VCaP (cell line): Measurements from ENCODE around the gene FLOT2.

Experiments used
- H3K27ac ChIP-seq: fragments of 450-650 bp; 2 replicates; pipeline ENCODE4 v1.5.1; 2017
- CTCF ChIP-seq: fragments of 450-650 bp; conservative IDR thresholded peaks from 2 replicates; pipeline ENCODE4 v1.5.1; 2017; ENCODE audit warnings: mild to moderate bottlenecking, moderate library complexity

Gene FLOT2

GRCh38 chr17:28907709-28908475 is 10.4 kb upstream of the FLOT2 start:
- peak overlapping the region; percentile 17 for H3K27ac ChIP-seq
- no peak for TF ChIP-seq CTCF

- 0 out of 2 replicates have a peak overlapping the region, but pooled peaks have one; percentile 2 for H3K27ac ChIP-seq
- no peak for TF ChIP-seq CTCF
These were observed 9.3 kb upstream of the FLOT2 start for GRCh38 chr17:28906706-28907438.

DNA sequence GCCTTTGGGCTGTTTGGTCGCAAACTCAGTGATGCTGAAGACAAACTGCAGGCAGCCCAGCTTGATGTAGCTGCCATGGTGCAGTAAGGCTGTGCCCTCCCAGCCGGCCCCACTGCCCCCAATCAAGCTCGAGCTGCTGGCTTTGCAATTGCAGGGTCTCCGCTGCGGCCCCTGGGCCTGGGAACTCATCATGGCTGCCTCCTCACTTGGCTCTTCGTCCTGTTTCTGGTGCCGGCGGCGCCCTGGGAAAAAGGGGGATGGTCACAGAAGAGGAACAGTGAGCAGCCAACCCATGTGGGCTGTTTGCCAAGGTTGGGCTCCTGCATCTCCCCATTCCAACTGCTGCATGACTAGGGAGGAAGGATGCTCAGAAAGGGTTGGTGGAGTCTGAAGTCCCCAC is 8.7 kb upstream of the FLOT2 start:
- 0 out of 2 replicates have a peak overlapping the region, but pooled peaks have one; percentile 2 for H3K27ac ChIP-seq
- no peak for TF ChIP-seq CTCF

- TF ChIP-seq CTCF: no peak
- peak overlapping the region; percentile 98 for H3K27ac ChIP-seq
These were observed 7.3 kb upstream of the FLOT2 start for GRCh38 chr17:28904800-28905199.

GRCh38 chr17:28903546-28903841 is 6.0 kb upstream of the FLOT2 start:
- H3K27ac ChIP-seq: peak overlapping the region; percentile 98

- peak; percentile 100 for TF ChIP-seq CTCF
- peak within 1 kb of the TSS; percentile 98 for H3K27ac ChIP-seq
These were observed 5.4 kb upstream of the FLOT2 start, which contains the start of gene DHRS13 for GRCh38 chr17:28902819-28903545. Gene DHRS13 (minus strand): TSS chr17:28903079. CDS start chr17:28902944, 135 bp downstream.

DNA sequence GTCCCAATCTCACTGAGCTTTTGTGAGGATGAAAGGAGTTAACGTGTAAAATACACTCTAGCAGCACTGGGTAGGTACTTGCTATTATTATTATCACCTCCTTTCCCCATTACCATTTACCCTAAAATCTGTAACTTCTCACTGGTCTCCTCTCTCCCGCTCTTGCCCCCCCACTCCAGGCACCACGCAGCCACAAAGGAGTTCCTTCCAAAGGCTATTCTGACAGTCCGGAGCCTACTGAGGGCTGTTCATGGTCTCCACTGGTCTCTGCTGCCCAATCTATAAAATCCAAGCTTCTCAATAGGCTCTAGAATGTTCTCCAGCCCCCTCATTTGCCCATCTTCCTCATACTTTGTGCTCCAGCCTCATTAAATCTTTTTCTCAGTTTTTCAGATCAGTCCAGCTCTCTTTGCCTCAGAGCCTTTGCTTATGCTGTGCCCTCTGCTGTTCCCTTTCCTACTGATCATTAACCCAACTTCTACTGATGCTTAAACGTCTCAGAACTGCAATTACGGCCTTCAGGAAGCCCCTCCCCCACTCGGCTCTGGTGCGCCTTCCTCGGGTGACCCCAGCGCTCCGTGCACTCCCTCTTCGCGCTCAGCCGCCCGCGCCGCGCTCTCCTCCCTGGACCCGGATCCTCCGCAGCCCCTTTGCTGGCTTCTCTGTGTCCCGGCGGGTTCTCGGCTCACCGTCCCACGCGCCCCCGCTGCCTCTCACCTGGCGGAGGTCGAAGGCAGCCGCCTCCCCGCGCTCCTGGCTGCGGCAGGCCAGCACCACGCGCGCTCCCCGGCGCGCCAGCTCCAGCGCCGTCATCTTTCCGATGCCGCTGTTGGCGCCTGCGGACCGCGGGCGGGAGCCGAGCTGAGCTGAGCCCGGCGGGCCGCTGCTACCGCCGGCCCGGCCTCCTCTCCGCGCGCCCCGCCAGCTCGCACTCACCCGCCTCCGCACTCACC is 4.6 kb upstream of the FLOT2 start:
- peak overlapping the region; percentile 98 for H3K27ac ChIP-seq
- no peak for TF ChIP-seq CTCF
